Right forelimb (tissue), 1 donor: Measurements from ENCODE around the gene MACO1.
"Not testable (repeated sequence)": the region's sequence is repeated elsewhere in the genome, so short reads cannot be mapped to it uniquely, and the experiment has no call there.

Experiments
- DNase-seq: peaks from one replicate; pipeline ENCODE4 v3.0.0-alpha.2; 2018

The MACO1 gene, protein sequence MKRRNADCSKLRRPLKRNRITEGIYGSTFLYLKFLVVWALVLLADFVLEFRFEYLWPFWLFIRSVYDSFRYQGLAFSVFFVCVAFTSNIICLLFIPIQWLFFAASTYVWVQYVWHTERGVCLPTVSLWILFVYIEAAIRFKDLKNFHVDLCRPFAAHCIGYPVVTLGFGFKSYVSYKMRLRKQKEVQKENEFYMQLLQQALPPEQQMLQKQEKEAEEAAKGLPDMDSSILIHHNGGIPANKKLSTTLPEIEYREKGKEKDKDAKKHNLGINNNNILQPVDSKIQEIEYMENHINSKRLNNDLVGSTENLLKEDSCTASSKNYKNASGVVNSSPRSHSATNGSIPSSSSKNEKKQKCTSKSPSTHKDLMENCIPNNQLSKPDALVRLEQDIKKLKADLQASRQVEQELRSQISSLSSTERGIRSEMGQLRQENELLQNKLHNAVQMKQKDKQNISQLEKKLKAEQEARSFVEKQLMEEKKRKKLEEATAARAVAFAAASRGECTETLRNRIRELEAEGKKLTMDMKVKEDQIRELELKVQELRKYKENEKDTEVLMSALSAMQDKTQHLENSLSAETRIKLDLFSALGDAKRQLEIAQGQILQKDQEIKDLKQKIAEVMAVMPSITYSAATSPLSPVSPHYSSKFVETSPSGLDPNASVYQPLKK

DNA sequence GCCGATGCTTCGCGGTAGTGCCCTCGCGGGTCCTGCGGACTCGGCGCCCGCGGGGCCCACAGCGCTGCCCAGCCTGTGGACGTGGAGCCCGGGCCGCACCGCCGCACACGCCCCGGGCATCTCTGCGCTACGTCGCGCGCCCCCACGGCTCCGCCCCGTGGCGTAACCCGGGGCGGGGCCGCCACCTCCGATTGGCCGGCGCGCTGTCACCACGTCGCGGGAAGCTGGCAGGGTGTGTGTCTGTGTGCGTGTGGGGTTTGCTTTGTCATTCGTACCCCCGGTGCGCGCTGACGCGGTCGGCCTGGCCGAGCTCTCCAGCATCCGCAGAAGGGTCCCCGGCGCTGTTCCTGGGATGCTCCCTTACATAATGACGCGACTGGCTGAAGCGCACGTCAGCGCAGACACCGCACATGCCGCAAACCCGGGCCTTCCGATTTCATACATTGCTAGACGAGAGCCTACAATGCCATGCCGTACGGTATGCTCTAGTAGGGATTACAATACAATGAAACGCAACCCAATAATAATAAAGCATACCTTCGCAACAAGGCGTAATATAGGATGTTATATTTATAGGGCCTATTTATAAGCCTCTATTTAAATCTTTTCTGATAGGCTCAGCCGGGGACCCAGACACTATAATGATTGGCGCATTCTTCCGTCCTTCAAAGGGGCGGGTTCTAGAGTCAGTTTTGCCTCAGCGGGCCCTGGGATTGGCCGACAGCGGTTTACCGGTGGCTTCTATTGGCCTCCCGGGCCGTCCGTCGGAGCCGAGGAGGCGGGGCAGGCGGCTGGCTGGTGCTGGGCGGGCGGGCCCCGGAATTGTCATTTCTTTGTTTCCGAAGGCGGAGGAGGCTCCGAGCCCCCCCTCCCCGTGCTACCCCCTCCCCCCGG is at the start of gene MACO1:
MACO1 (plus strand) TSS at position 825 of the 894 bp plus-strand sequence. CDS start 202 bp downstream, outside the sequence.
- DNase-seq, result peak; percentile 99

- DNase-seq, result not testable (repeated sequence)
Measured at GRCh38 chr1:25382543-25382942, 48.2 kb upstream of the MACO1 start.

GRCh38 chr1:25383090-25383489 is 47.6 kb upstream of the MACO1 start:
- not testable (repeated sequence) for DNase-seq

- not testable (repeated sequence) for DNase-seq
Measured at GRCh38 chr1:25383875-25384274, 46.8 kb upstream of the MACO1 start.

DNA sequence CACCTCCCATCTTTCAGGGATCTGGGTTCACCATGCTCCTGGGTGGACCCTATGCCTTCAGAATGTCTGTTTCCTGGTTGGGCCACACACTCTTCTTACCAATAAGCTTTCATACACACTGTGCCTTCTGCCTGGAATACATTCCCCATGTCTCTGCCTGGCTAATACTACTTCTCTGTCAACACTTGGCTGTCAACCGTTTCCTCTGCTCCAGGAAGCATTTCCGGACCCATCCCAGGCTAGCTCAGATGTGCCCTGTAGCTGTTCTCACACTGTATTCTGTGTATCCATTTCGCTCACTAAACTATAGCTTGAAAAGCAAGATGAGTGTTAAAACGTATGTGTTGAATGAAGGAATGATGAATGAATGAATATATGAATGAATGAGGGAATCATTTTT is 43.6 kb upstream of the MACO1 start:
- DNase-seq, result not testable (repeated sequence)

DNA sequence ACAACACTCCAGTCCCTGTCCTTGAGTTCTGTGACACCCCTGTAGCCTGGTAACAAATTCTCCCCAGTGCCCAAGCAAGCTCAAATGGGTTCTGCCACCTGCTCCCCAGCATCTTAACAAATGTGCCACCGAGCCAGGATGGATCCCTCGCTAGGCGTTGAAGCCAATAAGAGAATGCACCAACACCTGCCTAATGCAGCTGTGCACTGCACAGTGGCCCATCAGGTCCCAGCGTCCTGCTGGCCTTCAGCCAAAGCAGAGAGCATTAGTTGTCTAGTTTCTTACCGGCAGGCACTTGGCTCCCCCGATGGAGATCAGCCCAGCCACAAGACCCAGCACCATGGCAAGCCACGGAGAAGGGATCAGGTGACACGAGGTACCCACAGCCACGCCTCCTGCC is 42.0 kb upstream of the MACO1 start:
- not testable (repeated sequence) for DNase-seq

- not testable (repeated sequence) for DNase-seq
Measured at GRCh38 chr1:25389721-25390120, 41.0 kb upstream of the MACO1 start.

GRCh38 chr1:25392841-25393240 is 37.9 kb upstream of the MACO1 start:
- DNase-seq, result no peak

DNA sequence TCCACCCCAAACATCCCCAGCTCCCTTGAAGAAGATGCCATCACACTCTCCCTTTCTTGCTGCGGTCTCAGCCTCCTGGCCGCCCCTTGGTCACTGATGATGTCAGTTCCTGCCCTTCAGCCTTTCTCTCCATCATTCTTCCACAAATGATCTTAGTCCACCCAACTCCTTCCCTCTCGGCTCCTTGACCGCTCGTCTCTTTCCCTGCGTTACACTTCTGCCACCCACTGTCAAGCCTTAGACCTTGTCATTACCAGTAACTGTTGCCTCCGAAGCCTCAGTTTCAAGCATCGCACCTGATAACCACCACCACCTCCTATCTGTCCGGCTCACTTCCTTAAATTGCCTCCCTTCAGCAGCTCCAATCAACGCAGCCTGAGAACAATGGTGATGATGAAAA is 33.1 kb upstream of the MACO1 start:
- not testable (repeated sequence) for DNase-seq

DNA sequence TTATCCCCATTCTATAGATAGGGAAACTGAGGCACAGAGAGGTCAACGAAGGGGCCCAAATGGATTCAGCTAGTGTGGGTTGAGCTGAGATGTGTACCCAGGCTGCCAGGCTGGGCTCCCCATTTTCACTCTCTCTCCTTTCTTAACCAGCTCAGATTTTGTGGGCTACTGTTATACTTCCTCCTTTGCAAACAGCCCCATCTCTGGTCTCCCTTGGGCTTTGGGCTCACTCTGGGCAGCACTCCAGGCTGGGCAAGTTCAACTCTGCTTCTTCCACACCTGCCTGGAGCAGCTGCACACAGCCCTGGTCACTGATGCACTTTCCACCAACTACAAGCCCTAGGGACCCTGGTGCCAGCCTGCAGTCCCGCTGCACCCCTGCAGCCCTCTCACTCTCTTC is 32.6 kb upstream of the MACO1 start:
- not testable (repeated sequence) for DNase-seq

- not testable (repeated sequence) for DNase-seq
Measured at GRCh38 chr1:25402947-25403803, 27.5 kb upstream of the MACO1 start.

GRCh38 chr1:25405731-25406305 is 24.9 kb upstream of the MACO1 start:
- not testable (repeated sequence) for DNase-seq

- not testable (repeated sequence) for DNase-seq
Measured at GRCh38 chr1:25409641-25410427, 20.9 kb upstream of the MACO1 start.

DNA sequence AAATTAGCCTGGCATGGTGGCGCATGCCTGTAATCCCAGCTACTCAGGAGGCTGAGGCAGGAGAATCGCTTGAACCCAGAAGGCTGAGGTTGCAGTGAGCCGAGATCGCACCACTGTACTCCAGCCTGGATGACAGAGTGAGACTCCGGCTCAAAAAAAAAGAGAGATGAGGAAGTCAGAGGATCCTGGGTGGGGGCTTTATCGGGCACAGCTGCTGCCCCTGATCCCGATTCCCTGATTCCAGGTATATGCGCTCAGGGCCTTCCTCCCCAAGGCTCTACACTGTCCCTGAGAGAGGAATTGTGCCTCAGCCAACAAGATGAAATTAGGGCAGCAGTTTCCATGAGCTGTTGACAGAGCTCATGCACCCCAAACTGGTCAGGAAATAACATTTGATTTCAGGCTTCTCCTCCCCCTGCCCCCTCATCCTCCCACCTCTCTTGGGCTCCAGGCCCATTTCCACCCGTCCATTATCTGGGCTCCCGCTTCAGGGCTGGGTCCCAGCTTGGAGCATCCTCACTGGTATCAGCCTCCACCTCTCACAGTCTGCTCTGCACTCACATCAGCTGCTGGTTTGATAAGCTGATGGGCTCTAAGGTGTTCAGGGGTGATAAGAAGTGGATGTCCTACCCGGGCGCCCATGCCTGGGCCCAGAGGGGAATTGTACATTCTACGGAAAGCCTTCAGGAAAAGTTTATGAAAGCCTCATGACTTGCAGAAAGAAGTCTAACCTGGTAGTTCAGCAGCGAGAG is 17.6 kb upstream of the MACO1 start:
- not testable (repeated sequence) for DNase-seq

GRCh38 chr1:25414157-25414556 is 16.5 kb upstream of the MACO1 start:
- DNase-seq, result not testable (repeated sequence)

- DNase-seq, result not testable (repeated sequence)
Measured at GRCh38 chr1:25414578-25414977, 16.1 kb upstream of the MACO1 start.

DNA sequence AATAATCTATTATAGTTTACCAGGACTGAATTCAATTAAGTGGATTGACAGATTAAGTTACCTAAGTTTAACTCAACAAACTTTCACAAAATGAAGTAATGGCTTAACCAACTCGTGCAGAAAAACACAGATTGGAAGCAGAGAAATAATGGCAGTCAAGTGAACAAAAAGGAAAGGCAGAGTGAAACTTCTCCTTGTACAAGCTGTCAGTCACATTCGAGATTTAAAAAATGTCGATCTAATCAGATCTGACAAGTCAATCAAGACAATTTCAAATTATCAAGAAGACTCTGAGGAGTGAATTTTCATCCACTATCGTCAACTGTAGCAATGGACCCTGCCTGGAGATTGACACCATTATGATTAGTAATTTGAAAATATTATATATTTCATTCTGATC is 13.4 kb upstream of the MACO1 start:
- DNase-seq, result not testable (repeated sequence)

DNA sequence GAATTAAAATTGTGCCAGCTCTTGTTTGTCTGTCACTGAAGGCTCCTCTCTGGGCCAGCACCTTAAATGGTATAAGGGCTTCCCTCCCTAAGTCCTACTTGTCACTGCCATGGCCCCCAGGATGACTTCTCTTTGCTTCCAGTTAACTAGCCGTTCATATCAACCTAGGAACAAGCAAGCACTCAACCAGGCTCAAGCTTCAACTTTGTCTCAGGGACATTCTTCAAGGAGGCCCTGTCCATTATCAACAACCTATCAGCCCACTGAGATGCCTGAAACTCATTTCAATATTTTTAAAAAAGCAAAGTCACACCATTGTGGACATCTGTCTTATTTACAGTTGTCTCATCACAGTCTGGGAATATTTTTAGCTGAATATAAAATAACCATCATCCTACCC is 11.4 kb upstream of the MACO1 start:
- DNase-seq, result not testable (repeated sequence)

- not testable (repeated sequence) for DNase-seq
Measured at GRCh38 chr1:25420715-25421114, 10.0 kb upstream of the MACO1 start, which contains the start of gene RHCE. Gene RHCE, minus strand, starts transcription at chr1:25420825. Its CDS starts 39 bp downstream, at chr1:25420786.

- DNase-seq, result not testable (repeated sequence)
Measured at GRCh38 chr1:25423206-25423605, 7.5 kb upstream of the MACO1 start.
